Activated CD4-positive, alpha-beta memory T cell treated with anti-CD3 and anti-CD28 coated beads for 36 hours (primary cell): ENCODE results near the gene SMARCC1. TPM values are rescaled to one million over a fixed set of nuclear protein-coding genes. Genes with fewer than 3 reads are reported as not detected.

Source experiments
- CTCF ChIA-PET: fragments of 350-600 bp; sonication (Branson Sonifier 250); formaldehyde crosslinking; loops from one replicate; lab custom pipeline; 2021; ENCODE audit warnings: antibody characterized with exemption, inconsistent platforms; lab: Charles Lee
- POLR2A ChIA-PET: fragments of 350-600 bp; sonication (Branson Sonifier 250); formaldehyde crosslinking; loops from one replicate; lab custom pipeline; 2021; ENCODE audit warnings: antibody characterized with exemption; lab: Charles Lee
- DNase-seq: peaks from one replicate; pipeline ENCODE4 v3.0.0-alpha.2; 2020
- H3K27ac Mint-ChIP-seq: one replicate; pipeline ENCODE4 v1.8.0; 2021; ENCODE audit warnings: mixed read lengths
- H3K27me3 Mint-ChIP-seq: one replicate; pipeline ENCODE4 v1.8.0; 2021; ENCODE audit warnings: mixed read lengths
- H3K36me3 Mint-ChIP-seq: one replicate; pipeline ENCODE4 v1.8.0; 2021; ENCODE audit warnings: mixed read lengths
- H3K4me1 Mint-ChIP-seq: one replicate; pipeline ENCODE4 v1.8.0; 2021; ENCODE audit warnings: low read depth, mixed read lengths
- H3K4me3 Mint-ChIP-seq: one replicate; pipeline ENCODE4 v1.8.0; 2021; ENCODE audit warnings: mild to moderate bottlenecking, mixed read lengths
- H3K9me3 Mint-ChIP-seq: one replicate; pipeline ENCODE4 v1.8.0; 2021; ENCODE audit warnings: mixed read lengths
- intact Hi-C: fragments of 100-400 bp; cut with micrococcal nuclease; formaldehyde crosslinking; loops from one replicate; pipeline ENCODE4 v1.15.1; 2023
- total RNA-seq, 2 experiments: library from RNA; stranded (reverse); gene quantifications; one replicate each; pipeline ENCODE4 v1.2.3, GENCODE V29; 2021

Gene SMARCC1
- total RNA-seq, 2 experiments from 2014 or later = 87.2 to 90.3 TPM

DNA sequence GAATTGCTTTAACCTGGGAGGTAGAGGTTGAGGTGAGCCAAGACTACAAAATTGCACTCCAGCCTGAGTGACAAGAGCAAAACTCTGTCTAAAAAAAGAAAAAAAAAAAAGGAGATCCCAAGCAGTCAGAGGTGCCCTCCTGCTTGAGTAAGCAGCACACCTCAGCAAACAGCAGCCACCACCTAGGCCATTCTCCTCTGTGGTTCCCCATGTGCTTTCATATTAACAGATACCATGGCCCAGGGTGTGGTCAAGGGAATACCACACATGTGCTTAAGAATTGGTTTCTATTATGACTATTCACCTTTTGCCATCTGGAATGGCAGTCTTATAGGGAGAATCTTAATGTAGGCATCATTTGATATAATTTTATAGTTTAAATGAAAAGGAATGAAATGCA, 178.4 kb downstream of the SMARCC1 start:
- Mint-ChIP-seq H3K36me3 (peaks cover 22% of the 10 kb centered on the region), H3K4me3 (no peak overlapping the region), H3K9me3 (no peaks in the 10 kb centered on the region), H3K27me3 (no peaks in the 10 kb centered on the region), H3K4me1 (no peaks in the 10 kb centered on the region), H3K27ac (no peak overlapping the region)
- ChIA-PET POLR2A (no interaction called here), CTCF (no interaction called here)
- DNase-seq = no peak
- intact Hi-C loops = no loop called here

DNA sequence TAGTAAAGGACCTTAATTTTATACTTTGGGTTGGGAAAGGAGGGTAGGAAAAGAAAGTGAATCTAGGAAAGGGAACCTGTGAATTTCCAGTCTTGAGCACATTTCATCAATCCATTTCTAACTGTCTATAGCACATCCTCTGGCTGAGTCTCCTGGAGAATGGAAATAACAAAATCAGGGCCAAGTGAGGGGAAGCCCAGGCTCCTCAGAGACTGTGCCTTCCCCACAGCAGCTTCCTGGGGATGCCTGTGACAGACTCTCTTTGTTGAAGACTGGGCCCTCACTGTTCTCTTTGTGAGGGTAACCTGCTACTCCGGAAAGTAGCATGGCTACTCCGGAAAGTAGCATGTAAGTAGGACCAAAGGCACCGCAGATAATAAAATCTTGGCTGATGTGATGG, 180.4 kb downstream of the SMARCC1 start:
- POLR2A ChIA-PET = interaction anchor here (0.7 kb wide), 1 partner anchor 24 kb away, joined by 3 read pairs; no protein-coding TSS in a partner anchor
- intact Hi-C loops = no loop called here
- no peak overlapping the region for H3K4me3 Mint-ChIP-seq
- no peak for DNase-seq
- no peaks in the 10 kb centered on the region for H3K27me3 Mint-ChIP-seq
- H3K27ac Mint-ChIP-seq = no peak overlapping the region
- H3K9me3 Mint-ChIP-seq = no peaks in the 10 kb centered on the region
- peaks cover 15% of the 10 kb centered on the region for H3K36me3 Mint-ChIP-seq
- no peaks in the 10 kb centered on the region for H3K4me1 Mint-ChIP-seq
- CTCF ChIA-PET = no interaction called here

DNA sequence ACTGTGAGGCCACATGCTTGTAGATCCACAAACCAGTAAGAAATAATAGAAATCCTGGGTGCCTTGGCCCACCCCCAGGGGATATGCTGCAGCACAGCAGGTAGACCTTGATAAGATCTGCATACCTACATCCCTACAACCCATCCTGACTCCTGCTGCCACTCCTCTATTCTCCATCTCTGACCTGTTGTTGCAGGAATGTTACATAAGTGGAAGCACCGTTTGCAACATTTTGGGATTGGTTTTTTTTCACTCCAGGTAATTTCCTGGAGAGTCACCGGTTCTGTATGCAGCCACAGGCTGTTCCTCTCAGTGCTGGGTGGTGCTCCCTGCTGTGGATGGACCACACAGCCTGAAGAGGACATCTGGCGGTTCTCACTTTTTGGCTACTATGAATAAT, 186.9 kb downstream of the SMARCC1 start:
- peaks cover 10% of the 10 kb centered on the region for H3K36me3 Mint-ChIP-seq
- POLR2A ChIA-PET = no interaction called here
- H3K4me1 Mint-ChIP-seq = no peaks in the 10 kb centered on the region
- CTCF ChIA-PET = no interaction called here
- H3K4me3 Mint-ChIP-seq = no peak overlapping the region
- no peaks in the 10 kb centered on the region for H3K9me3 Mint-ChIP-seq
- H3K27me3 Mint-ChIP-seq = no peaks in the 10 kb centered on the region
- intact Hi-C loops = no loop called here
- H3K27ac Mint-ChIP-seq = no peak overlapping the region
- no peak for DNase-seq

DNA sequence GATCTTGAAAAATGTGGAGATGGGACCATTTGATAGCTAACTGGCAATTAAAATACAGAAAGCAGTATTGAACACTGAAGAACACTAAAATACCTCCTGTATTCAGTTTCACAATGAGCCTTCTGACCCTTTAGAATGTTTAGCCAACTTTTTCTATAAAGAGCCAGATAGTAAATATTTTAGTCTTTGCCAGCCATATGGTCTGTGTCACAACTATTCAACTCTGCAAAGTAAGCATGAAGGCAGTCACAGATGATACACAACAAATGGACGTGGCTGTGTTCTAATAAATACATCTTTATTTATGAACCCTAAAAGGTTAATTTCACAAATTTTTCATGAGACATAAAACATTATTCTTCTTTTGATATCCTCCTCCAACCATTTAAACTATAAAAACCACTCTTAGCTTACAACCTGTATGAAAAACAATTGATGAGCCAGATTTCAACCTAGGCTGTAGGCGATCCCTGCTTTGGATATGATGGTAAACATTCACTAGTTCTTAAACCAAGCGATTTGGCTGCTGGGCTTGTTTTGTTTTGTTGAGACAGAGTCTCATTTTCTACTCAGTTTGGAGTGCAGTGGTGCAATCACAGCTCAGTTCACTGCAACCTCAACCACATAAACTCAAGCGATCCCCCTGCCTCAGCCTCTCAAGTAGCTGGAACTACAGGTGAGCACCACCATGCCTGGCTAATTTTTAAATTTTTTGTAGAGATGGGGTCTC, 189.5 kb downstream of the SMARCC1 start:
- POLR2A ChIA-PET = no interaction called here

DNA sequence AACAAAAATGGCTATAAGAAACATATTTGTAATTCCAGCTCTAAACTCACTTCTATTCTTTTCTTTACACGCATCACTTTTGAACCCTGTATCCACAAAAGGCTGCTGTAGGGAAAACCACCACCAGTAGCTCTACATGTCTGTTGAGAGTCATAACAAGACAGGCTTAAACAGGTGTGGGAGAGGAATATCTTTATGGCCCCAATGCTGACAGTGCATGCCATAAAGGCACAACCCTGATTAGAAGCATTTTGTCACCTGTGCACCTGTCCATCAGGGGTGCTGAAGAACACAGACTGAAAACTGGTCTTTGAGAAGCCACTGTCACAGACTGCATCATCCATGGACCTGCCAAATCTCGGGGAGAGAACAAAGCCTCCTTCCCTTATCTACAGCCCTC, 191.5 kb downstream of the SMARCC1 start:
- no peaks in the 10 kb centered on the region for H3K27me3 Mint-ChIP-seq
- no peak overlapping the region for H3K4me3 Mint-ChIP-seq
- H3K36me3 Mint-ChIP-seq = peaks cover 27% of the 10 kb centered on the region
- intact Hi-C loops = no loop called here
- H3K4me1 Mint-ChIP-seq = no peaks in the 10 kb centered on the region
- CTCF ChIA-PET = no interaction called here
- POLR2A ChIA-PET = no interaction called here
- DNase-seq = no peak
- no peak overlapping the region for H3K27ac Mint-ChIP-seq
- H3K9me3 Mint-ChIP-seq = no peaks in the 10 kb centered on the region

More for the DNA sequence above, 189.5 kb downstream of the SMARCC1 start:
- CTCF ChIA-PET = no interaction called here
- Mint-ChIP-seq H3K9me3 (no peaks in the 10 kb centered on the region), H3K27me3 (no peaks in the 10 kb centered on the region), H3K27ac (no peak overlapping the region), H3K36me3 (peaks cover 26% of the 10 kb centered on the region), H3K4me1 (no peaks in the 10 kb centered on the region), H3K4me3 (no peak overlapping the region)
- intact Hi-C loops = no loop called here
- no peak for DNase-seq

DNA sequence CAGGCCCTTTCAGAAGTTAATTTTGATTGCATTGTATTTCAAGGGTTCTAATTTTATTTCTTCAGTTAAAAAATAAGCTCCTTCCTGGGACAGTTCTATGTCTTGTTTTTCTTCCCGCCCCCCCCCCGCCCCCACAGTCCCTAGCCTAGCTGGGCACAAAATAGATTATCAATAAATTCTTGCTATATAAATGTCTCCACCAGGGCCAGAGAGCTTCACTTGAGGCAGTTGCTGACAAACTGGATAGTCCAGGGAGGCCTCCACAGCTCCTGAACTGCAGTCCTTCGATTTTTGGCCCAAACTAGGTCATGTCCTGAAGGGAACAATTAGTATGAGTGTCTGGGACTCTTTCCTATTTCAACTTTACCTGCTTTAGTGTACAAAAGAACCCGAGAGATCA, 193.1 kb downstream of the SMARCC1 start:
- ChIA-PET POLR2A (no interaction called here), CTCF (interaction anchor here (1.2 kb wide), 1 partner anchor 66 kb away, joined by 4 read pairs; no protein-coding TSS in a partner anchor)
- Mint-ChIP-seq H3K4me3 (no peak overlapping the region), H3K27ac (no peak overlapping the region), H3K4me1 (no peaks in the 10 kb centered on the region), H3K9me3 (no peaks in the 10 kb centered on the region), H3K27me3 (no peaks in the 10 kb centered on the region), H3K36me3 (peaks cover 29% of the 10 kb centered on the region)
- intact Hi-C loops = no loop called here
- DNase-seq = no peak

DNA sequence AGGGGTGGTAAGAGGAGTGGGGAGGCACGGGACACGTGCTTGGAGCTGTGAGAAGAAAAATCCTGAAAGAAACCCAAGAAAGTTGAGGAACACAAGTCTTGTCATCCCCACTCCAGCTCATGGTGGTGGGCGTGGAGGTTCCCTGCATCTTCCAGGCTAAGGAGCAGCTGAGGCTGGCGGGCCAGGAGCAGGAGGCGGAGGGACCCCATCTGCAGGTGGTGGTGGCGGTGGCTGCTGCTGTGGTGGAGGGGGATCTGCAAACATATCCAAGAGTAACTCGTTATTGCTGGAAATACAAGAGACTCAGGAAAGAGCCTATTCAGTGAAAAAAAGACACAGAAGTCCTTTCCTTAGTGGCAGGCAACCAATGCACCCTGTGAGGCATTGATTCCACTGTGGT, 193.6 kb downstream of the SMARCC1 start:
- Mint-ChIP-seq H3K36me3 (peaks cover 29% of the 10 kb centered on the region), H3K9me3 (no peaks in the 10 kb centered on the region), H3K27me3 (no peaks in the 10 kb centered on the region), H3K4me1 (no peaks in the 10 kb centered on the region), H3K4me3 (no peak overlapping the region), H3K27ac (no peak overlapping the region)
- DNase-seq = no peak
- ChIA-PET CTCF (no interaction called here), POLR2A (no interaction called here)
- intact Hi-C loops = no loop called here

DNA sequence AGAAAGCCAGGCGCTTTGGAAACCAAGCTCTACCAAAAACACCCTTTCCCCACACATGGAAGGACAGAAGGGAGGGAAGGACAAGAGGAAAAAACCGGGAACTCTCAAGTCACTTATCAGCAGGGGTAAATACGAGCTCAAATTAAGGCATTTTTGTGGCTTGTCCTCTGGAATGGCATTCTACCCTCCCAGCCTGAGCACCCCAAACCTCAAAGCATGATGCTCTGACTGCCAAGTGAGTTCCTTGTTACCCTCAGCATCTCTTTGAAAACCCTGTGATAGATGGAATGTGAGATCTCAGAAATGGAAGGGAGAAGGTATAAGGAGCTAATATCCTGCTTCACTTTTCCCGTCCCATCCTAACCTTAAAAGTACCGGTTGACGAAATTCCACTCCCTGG, 194.9 kb downstream of the SMARCC1 start:
- Mint-ChIP-seq H3K4me3 (no peak overlapping the region), H3K4me1 (no peaks in the 10 kb centered on the region), H3K27me3 (no peaks in the 10 kb centered on the region), H3K27ac (no peak overlapping the region), H3K36me3 (peaks cover 29% of the 10 kb centered on the region), H3K9me3 (no peaks in the 10 kb centered on the region)
- intact Hi-C loops = no loop called here
- DNase-seq = no peak
- CTCF ChIA-PET = interaction anchor here (0.6 kb wide), 1 partner anchor 110 kb away, joined by 3 read pairs; no protein-coding TSS in a partner anchor
- POLR2A ChIA-PET = interaction anchor here (0.6 kb wide), 1 partner anchor 273 kb away, joined by 4 read pairs; no protein-coding TSS in a partner anchor

DNA sequence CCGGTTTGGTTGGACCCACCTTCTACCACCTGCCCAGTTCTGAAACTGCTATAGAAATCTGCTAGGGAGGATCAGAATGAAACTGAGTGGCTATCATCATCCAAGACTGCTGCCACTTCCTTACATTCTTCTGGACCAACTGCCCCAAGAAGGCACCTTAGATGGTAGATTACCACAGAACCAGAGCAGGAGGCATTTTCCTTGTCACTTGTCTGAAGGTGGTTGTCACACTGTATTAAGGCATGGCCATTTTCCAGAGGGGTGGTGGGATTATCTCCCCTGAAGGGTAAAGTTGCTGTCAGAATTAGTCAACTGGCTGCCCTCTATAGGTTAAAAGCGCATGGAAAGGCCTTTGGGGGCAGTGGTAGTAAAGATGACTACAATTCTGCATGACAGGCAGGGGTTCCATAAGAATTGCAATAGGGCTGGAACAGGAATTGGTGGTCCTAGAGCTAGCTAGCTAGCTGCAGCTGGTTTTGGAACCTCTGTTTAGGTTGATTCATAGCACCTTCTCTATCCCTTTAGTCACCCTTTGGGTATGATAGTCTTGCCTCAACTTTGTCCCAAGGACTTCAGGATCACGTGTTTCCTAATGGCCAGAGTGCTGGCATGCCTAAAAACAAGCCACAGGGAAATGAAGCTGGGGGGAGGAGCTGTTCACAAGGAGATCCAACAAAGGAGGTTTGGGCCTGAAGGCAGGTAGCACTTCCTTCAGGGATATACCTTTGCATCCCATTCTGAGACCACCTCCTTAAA, 198.2 kb downstream of the SMARCC1 start:
- Mint-ChIP-seq H3K4me3 (no peak overlapping the region), H3K36me3 (peaks cover 13% of the 10 kb centered on the region), H3K27me3 (peaks cover 12% of the 10 kb centered on the region), H3K4me1 (no peaks in the 10 kb centered on the region), H3K9me3 (no peaks in the 10 kb centered on the region), H3K27ac (no peak overlapping the region)
- ChIA-PET CTCF (no interaction called here), POLR2A (no interaction called here)
- DNase-seq = no peak
- intact Hi-C loops = no loop called here

DNA sequence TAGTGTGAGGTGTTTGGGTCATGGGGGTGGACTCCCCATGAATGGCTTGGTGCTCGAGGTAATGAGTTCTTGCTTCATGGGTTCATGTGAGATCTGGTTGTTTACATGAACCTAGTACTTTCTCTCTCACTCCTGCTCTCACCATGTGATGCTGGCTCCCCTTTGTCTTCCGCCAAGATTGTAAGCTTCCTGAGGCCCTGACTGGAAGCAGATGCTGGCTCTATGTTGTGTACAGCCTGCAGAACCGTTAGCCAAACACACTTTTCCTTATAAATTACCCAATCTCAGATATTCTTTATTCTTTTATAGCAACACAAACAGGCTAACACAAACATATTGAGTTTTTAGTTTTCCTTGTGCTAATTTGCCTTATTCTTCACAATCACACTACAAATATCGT, 199.9 kb downstream of the SMARCC1 start:
- H3K4me3 Mint-ChIP-seq = no peak overlapping the region
- POLR2A ChIA-PET = interaction anchor here (0.9 kb wide), 1 partner anchor 14 kb away, joined by 3 read pairs; no protein-coding TSS in a partner anchor

DNA sequence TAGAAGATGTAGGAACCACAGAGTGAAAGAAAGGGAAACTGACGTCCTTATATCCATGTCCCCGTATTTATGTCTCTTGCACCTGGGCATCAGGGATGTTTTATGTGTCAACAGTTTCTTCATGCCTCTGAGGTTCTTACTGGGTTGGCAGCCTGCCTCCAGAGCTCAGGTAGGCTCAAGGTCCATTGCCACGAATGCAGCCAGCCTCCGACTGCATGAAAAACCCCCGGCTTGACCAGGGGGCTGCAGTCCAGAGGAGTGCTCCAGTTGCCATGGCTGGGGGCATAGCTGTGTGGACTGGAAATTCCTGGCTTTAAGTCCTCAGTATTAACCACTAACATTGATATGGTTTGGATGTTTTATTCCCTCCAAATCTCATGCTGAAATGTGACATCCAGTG, 200.3 kb downstream of the SMARCC1 start:
- POLR2A ChIA-PET = interaction anchor here (0.9 kb wide), 1 partner anchor 13 kb away, joined by 3 read pairs; no protein-coding TSS in a partner anchor

More for the DNA sequence above, 199.9 kb downstream of the SMARCC1 start:
- H3K27me3 Mint-ChIP-seq = peaks cover 17% of the 10 kb centered on the region
- no peaks in the 10 kb centered on the region for H3K9me3 Mint-ChIP-seq
- peaks cover 5% of the 10 kb centered on the region for H3K36me3 Mint-ChIP-seq
- intact Hi-C loops = no loop called here
- H3K4me1 Mint-ChIP-seq = no peaks in the 10 kb centered on the region
- CTCF ChIA-PET = no interaction called here
- no peak overlapping the region for H3K27ac Mint-ChIP-seq
- DNase-seq = no peak

DNA sequence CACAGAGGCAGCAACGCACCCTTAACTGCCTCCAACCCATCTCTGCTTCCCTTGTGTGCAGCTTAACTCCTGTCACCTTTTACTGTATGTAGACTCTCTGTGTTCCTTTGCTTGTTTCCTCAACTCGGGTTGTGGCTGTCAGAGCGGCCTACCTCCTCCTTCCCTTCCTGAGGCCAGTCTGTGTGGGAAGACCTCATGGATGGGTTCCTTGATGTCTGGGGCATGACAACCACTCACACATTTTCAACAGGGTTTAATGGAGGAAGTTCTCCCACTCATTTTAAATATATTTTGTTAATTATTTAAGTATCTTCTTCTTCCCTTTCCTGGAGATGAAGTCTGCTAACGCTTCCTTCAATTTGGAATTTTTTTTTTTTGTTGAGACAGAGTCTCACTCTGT, 201.2 kb downstream of the SMARCC1 start:
- ChIA-PET POLR2A (no interaction called here), CTCF (no interaction called here)
- H3K4me3 Mint-ChIP-seq = no peak overlapping the region
- intact Hi-C loops = no loop called here
- peaks cover 17% of the 10 kb centered on the region for H3K27me3 Mint-ChIP-seq
- no peaks in the 10 kb centered on the region for H3K4me1 Mint-ChIP-seq
- DNase-seq = no peak
- no peaks in the 10 kb centered on the region for H3K9me3 Mint-ChIP-seq
- H3K27ac Mint-ChIP-seq = no peak overlapping the region
- H3K36me3 Mint-ChIP-seq = peaks cover 5% of the 10 kb centered on the region

More for the DNA sequence above, 200.3 kb downstream of the SMARCC1 start:
- H3K9me3 Mint-ChIP-seq = no peaks in the 10 kb centered on the region
- H3K4me3 Mint-ChIP-seq = no peak overlapping the region
- intact Hi-C loops = no loop called here
- H3K4me1 Mint-ChIP-seq = no peaks in the 10 kb centered on the region
- H3K27me3 Mint-ChIP-seq = peaks cover 17% of the 10 kb centered on the region
- H3K36me3 Mint-ChIP-seq = peaks cover 5% of the 10 kb centered on the region
- CTCF ChIA-PET = no interaction called here
- DNase-seq = no peak
- H3K27ac Mint-ChIP-seq = no peak overlapping the region
